Fibroblast of lung (primary cell): ENCODE results near the gene UNC13C.

Experiments used
- EZH2 ChIP-seq: IDR thresholded peaks from 2 replicates; pipeline ENCODE4 v1.5.1; 2012; ENCODE audit warnings: low read length, control low read depth, mild to moderate bottlenecking; ENCODE audit errors: missing control alignments
- TF ChIP-seq, protein P1 (sequence below), 2 donors: IDR thresholded peaks in 1 of 2; conservative IDR thresholded peaks in 1 of 2; 1 replicate in 1 of 2; 2 replicates in 1 of 2; pipeline ENCODE4 v1.5.1; 2011 to 2012; ENCODE audit warnings: low read length in 2 of 2, control low read depth in 1 of 2, inconsistent platforms in 1 of 2, low read depth in 1 of 2, mild to moderate bottlenecking in 1 of 2

DNA sequence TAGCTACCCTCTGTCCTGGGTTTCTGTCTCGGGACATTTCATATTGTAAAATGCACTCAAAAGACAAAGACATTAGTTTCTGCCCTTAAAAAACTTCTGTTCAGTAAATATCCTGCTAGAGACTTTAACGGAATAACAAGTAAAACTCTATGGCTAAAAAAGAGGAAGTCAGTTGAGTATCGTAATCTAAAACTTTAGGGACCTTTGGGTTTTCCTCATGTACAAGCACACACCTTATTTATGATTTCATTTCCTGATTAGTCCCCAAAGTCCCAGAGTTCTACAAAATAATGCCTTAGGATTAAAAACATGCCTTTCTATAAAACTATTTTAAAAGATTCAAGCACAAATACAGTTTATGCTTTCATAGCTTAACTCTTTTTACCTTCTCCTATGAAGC lies 585.9 kb downstream of the UNC13C start:
- TF ChIP-seq EZH2 = no peak
- TF ChIP-seq, protein P1, sequence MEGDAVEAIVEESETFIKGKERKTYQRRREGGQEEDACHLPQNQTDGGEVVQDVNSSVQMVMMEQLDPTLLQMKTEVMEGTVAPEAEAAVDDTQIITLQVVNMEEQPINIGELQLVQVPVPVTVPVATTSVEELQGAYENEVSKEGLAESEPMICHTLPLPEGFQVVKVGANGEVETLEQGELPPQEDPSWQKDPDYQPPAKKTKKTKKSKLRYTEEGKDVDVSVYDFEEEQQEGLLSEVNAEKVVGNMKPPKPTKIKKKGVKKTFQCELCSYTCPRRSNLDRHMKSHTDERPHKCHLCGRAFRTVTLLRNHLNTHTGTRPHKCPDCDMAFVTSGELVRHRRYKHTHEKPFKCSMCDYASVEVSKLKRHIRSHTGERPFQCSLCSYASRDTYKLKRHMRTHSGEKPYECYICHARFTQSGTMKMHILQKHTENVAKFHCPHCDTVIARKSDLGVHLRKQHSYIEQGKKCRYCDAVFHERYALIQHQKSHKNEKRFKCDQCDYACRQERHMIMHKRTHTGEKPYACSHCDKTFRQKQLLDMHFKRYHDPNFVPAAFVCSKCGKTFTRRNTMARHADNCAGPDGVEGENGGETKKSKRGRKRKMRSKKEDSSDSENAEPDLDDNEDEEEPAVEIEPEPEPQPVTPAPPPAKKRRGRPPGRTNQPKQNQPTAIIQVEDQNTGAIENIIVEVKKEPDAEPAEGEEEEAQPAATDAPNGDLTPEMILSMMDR (conservative IDR thresholded peaks at IDR 0.05 in 1 of 2, IDR thresholded peaks at IDR 0.05 in 1 of 2; ENCODE audit: low read depth in 1 of 2, low read length in 2 of 2) = no peak
